B cell (primary cell): ENCODE data around the gene KIF4B. TPM values are rescaled to one million over a fixed set of nuclear protein-coding genes. Genes with fewer than 3 reads are reported as not detected.

Source experiments
- ATAC-seq: fragments of 200-7000 bp; cut with Tn5 transposase; one replicate; pipeline ENCODE4 v1.10.0; 2021; ENCODE audit warnings: low read depth, mild to moderate bottlenecking, moderate number of reproducible peaks, moderate library complexity
- CTCF ChIA-PET: fragments of 350-600 bp; sonication (Branson Sonifier 250); formaldehyde crosslinking; loops from one replicate; lab custom pipeline; 2021; ENCODE audit warnings: antibody characterized with exemption, inconsistent platforms; lab: Charles Lee
- POLR2A ChIA-PET: fragments of 350-600 bp; sonication (Branson Sonifier 250); formaldehyde crosslinking; loops from one replicate; lab custom pipeline; 2021; ENCODE audit warnings: antibody characterized with exemption; lab: Charles Lee
- DNase-seq: peaks from one replicate; pipeline ENCODE4 v3.0.0; 2013
- H2AFZ ChIP-seq: 2 replicates; pipeline ENCODE4 v1.6.1; 2012; ENCODE audit warnings: mild to moderate bottlenecking, low read depth, low read length; ENCODE audit not compliant: insufficient read depth, poor library complexity, severe bottlenecking
- H3K27ac ChIP-seq, 2 donors: 1 replicate in 1 of 2; 2 replicates in 1 of 2; pipeline ENCODE4 v1.5.1; 2012 to 2013; ENCODE audit warnings: low read length in 2 of 2, mild to moderate bottlenecking in 2 of 2, moderate library complexity in 1 of 2
- H3K27me3 ChIP-seq, 4 experiments: fragments of 200-600 bp in 1 of 4; sonication (generic) in 1 of 4; replicated peaks in 1 of 4; 1 replicate in 2 of 4; 2 replicates in 2 of 4; pipeline versions ENCODE4 v1.6.1 to v1.7.0; 2013 to 2016; ENCODE audit warnings: low read length in 3 of 4, mild to moderate bottlenecking in 2 of 4, mixed read lengths in 1 of 4, moderate library complexity in 1 of 4; ENCODE audit not compliant: insufficient read depth in 4 of 4, control insufficient read depth in 3 of 4; ENCODE audit errors: control extremely low read depth in 1 of 4
- H3K36me3 ChIP-seq, 2 experiments: replicated peaks in 1 of 2; 1 replicate in 1 of 2; 2 replicates in 1 of 2; pipeline versions ENCODE4 v1.6.1 to v1.7.1; 2013; ENCODE audit warnings: low read length in 1 of 2; ENCODE audit not compliant: insufficient read depth in 2 of 2, control insufficient read depth in 1 of 2; ENCODE audit errors: control extremely low read depth in 1 of 2, extremely low read depth in 1 of 2
- H3K4me1 ChIP-seq, 2 donors: fragments of 200-600 bp in 1 of 2; sonication (generic) in 1 of 2; 1 replicate in 1 of 2; 2 replicates in 1 of 2; pipeline versions ENCODE4 v1.5.1 to v1.6.1; 2013 to 2017; ENCODE audit warnings: low read length in 2 of 2; ENCODE audit not compliant: control insufficient read depth in 2 of 2, insufficient read depth in 2 of 2
- H3K4me2 ChIP-seq: replicated peaks from 2 replicates; pipeline ENCODE3; 2012; ENCODE audit warnings: mild to moderate bottlenecking, low read depth, low read length; ENCODE audit not compliant: poor library complexity, severe bottlenecking
- H3K4me3 ChIP-seq, 5 experiments: fragments of 200-600 bp in 1 of 5; sonication (generic) in 1 of 5; 1 replicate in 3 of 5; 2 replicates in 2 of 5; pipeline versions ENCODE4 v1.5.1 to v1.7.0; 2011 to 2016; ENCODE audit warnings: low read length in 4 of 5, mild to moderate bottlenecking in 4 of 5, low read depth in 2 of 5, control low read depth in 1 of 5, moderate library complexity in 1 of 5; ENCODE audit not compliant: insufficient read depth in 1 of 5; ENCODE audit errors: control extremely low read depth in 1 of 5, extremely low read depth in 1 of 5
- H3K79me2 ChIP-seq: fragments of 200-600 bp; sonication (generic); one replicate; pipeline ENCODE4 v1.6.0; 2016; ENCODE audit warnings: low read length; ENCODE audit not compliant: control insufficient read depth, insufficient read depth
- H3K9ac ChIP-seq: fragments of 200-600 bp; sonication (generic); 2 replicates; pipeline ENCODE4 v1.6.1; 2017; ENCODE audit warnings: mild to moderate bottlenecking, low read length, moderate library complexity
- H3K9me3 ChIP-seq, 3 donors: one replicate each; pipeline versions ENCODE4 v1.6.1 to v1.7.1; 2013; ENCODE audit warnings: low read length in 2 of 3; ENCODE audit not compliant: control insufficient read depth in 2 of 3, insufficient read depth in 1 of 3; ENCODE audit errors: control extremely low read depth in 1 of 3
- H4K20me1 ChIP-seq: 2 replicates; pipeline ENCODE4 v1.6.0; 2012; ENCODE audit warnings: mild to moderate bottlenecking, low read length; ENCODE audit not compliant: insufficient read depth, control insufficient read depth, poor library complexity, severe bottlenecking
- H3K27ac Mint-ChIP-seq: one replicate; pipeline ENCODE4 v1.8.0; 2021; ENCODE audit warnings: mixed read lengths
- H3K27me3 Mint-ChIP-seq: one replicate; pipeline ENCODE4 v1.8.0; 2021; ENCODE audit warnings: mixed read lengths
- H3K4me1 Mint-ChIP-seq: one replicate; pipeline ENCODE4 v1.8.0; 2021; ENCODE audit warnings: mixed read lengths
- H3K4me3 Mint-ChIP-seq: one replicate; pipeline ENCODE4 v1.8.0; 2021; ENCODE audit warnings: mixed read lengths
- H3K9me3 Mint-ChIP-seq: one replicate; pipeline ENCODE4 v1.8.0; 2022; ENCODE audit warnings: mixed read lengths; ENCODE audit not compliant: insufficient read depth
- CTCF ChIP-seq: fragments of 200-600 bp; IDR thresholded peaks from one replicate; pipeline ENCODE4 v1.8.0; 2022; ENCODE audit warnings: antibody characterized with exemption, mild to moderate bottlenecking
- EZH2 ChIP-seq: IDR thresholded peaks from 2 replicates; pipeline ENCODE4 v1.6.1; 2012; ENCODE audit warnings: borderline replicate concordance, low read depth, mild to moderate bottlenecking, moderate library complexity, low read length; ENCODE audit not compliant: insufficient read depth, poor library complexity, severe bottlenecking
- WGBS: methylation state at CpG from one replicate; pipeline ENCODE4 v1.1.5; 2013; ENCODE audit warnings: missing lambda C conversion rate; ENCODE audit not compliant: insufficient coverage; 5-methylcytosine and 5-hydroxymethylcytosine counted together
- intact Hi-C: fragments of 100-400 bp; cut with micrococcal nuclease; formaldehyde crosslinking; loops from one replicate; pipeline ENCODE4 v1.10.0; 2022
- polyA plus RNA-seq: library from polyadenylated mRNA; depleted of rRNA; stranded (reverse); fragments of >200 nt; gene quantifications from 2 replicates; pipeline ENCODE4 v1.2.3, GENCODE V29; 2012
- total RNA-seq, 2 donors: library from RNA; stranded (reverse); fragments of 120-200 nt in 1 of 2; gene quantifications; 1 replicate in 1 of 2; 2 replicates in 1 of 2; pipeline versions ENCODE4 v1.2.3 to v1.2.4, GENCODE V29; 2013 to 2022

KIF4B gene
- total and polyA plus RNA-seq, 2 donors (not counting 1 experiment from before 2014, with no cell fraction given): not detected

- H3K27me3 ChIP-seq: no peaks in the 10 kb centered on the region
- ATAC-seq: no peak
- peaks cover 7% of the 10 kb centered on the region for H3K79me2 ChIP-seq
- H3K27ac ChIP-seq: no peak overlapping the region
- DNase-seq: no peak
- Mint-ChIP-seq H3K27ac (no peak overlapping the region), H3K27me3 (no peaks in the 10 kb centered on the region), H3K4me1 (no peaks in the 10 kb centered on the region), H3K4me3 (no peak overlapping the region), H3K9me3 (no peaks in the 10 kb centered on the region)
- H3K4me2 ChIP-seq: no peak overlapping the region
- intact Hi-C loops: no loop called here
- H3K4me3 ChIP-seq: no peak overlapping the region
- ChIA-PET POLR2A (no interaction called here), CTCF (no interaction called here)
- H3K36me3 ChIP-seq: peaks cover 0 to 32% of the 10 kb centered on the region in 2 experiments
- H4K20me1 ChIP-seq: no peaks in the 10 kb centered on the region
- no peaks in the 10 kb centered on the region for H3K9me3 ChIP-seq
- no peak overlapping the region for H2AFZ ChIP-seq
- H3K4me1 ChIP-seq: no peaks in the 10 kb centered on the region
- no peak overlapping the region for H3K9ac ChIP-seq
- TF ChIP-seq CTCF (peak; percentile 50), EZH2 (no peak)
- WGBS: 71% methylated on average over 1 of the region's 5 CpGs
These were observed 46.0 kb upstream of the KIF4B start for GRCh38 chr5:154967421-154968024.

DNA sequence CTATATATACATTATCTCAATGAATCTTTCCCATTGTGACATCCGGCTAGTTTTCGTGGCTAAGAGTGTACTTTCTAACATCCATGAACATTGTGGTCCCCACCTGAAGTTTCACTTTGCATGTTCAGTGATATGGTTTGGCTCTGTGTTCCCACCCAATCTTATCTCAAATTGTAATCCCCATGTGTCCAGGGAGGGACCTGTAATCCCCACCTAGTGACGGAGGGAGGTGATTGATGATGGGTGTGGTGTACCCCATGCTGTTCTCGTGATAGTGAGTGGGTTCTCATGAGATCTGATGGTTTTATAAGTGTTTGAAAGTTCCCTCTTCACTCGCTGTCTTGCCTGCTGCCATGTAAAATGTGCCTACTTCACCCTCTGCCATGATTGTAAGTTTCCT, 44.6 kb upstream of the KIF4B start:
- CTCF ChIA-PET: interaction anchor here (1.2 kb wide), 1 partner anchor 16 kb away, joined by 3 read pairs; no protein-coding TSS in a partner anchor
- Mint-ChIP-seq H3K27me3 (no peaks in the 10 kb centered on the region), H3K9me3 (no peaks in the 10 kb centered on the region), H3K27ac (no peak overlapping the region), H3K4me3 (no peak overlapping the region), H3K4me1 (no peaks in the 10 kb centered on the region)
- Histone ChIP-seq H3K9me3 (no peaks in the 10 kb centered on the region), H3K36me3 (peaks cover 0 to 28% of the 10 kb centered on the region in 2 experiments), H3K4me1 (no peaks in the 10 kb centered on the region), H3K79me2 (peaks cover 2% of the 10 kb centered on the region), H3K4me3 (no peak overlapping the region), H3K27ac (no peak overlapping the region), H3K4me2 (no peak overlapping the region), H2AFZ (no peak overlapping the region), H3K9ac (no peak overlapping the region), H3K27me3 (no peaks in the 10 kb centered on the region), H4K20me1 (no peaks in the 10 kb centered on the region)
- no peak for TF ChIP-seq CTCF
- no peak for TF ChIP-seq EZH2
- WGBS: 100% methylated on average over 3 of the region's 5 CpGs
- ATAC-seq: no peak
- POLR2A ChIA-PET: no interaction called here
- intact Hi-C loops: no loop called here
- no peak for DNase-seq
